Hepatocyte (in vitro differentiated cells): ENCODE data around the gene PSMD5. TPM values are rescaled to one million over a fixed set of nuclear protein-coding genes. Genes with fewer than 3 reads are reported as not detected.

Experiments used
- DNase-seq: peaks from one replicate; pipeline ENCODE4 v3.0.0-alpha.2; 2016; ENCODE audit warnings: low spot score
- H2AFZ ChIP-seq: fragments of 200-600 bp; sonication (generic); 2 replicates; pipeline ENCODE4 v1.6.0; 2016; ENCODE audit warnings: antibody characterized with exemption, mild to moderate bottlenecking
- H3K27ac ChIP-seq: fragments of 200-600 bp; sonication (generic); 2 replicates; pipeline ENCODE4 v1.5.1; 2016; ENCODE audit warnings: mild to moderate bottlenecking
- H3K27me3 ChIP-seq: fragments of 200-600 bp; sonication (generic); 2 replicates; pipeline ENCODE4 v1.6.1; 2016
- H3K36me3 ChIP-seq: fragments of 200-600 bp; sonication (generic); replicated peaks from 2 replicates; pipeline ENCODE4 v1.5.1; 2016; ENCODE audit warnings: low read depth; ENCODE audit not compliant: insufficient read depth
- H3K4me1 ChIP-seq: fragments of 200-600 bp; sonication (generic); 2 replicates; pipeline ENCODE4 v1.5.1; 2016; ENCODE audit warnings: mild to moderate bottlenecking, moderate library complexity; ENCODE audit not compliant: insufficient read depth
- H3K4me2 ChIP-seq: fragments of 200-600 bp; sonication (generic); 2 replicates; pipeline ENCODE4 v1.6.0; 2016
- H3K4me3 ChIP-seq: fragments of 200-600 bp; sonication (generic); 2 replicates; pipeline ENCODE4 v1.5.1; 2016; ENCODE audit warnings: mild to moderate bottlenecking
- H3K79me2 ChIP-seq: fragments of 200-600 bp; sonication (generic); 2 replicates; pipeline ENCODE4 v1.6.0; 2017; ENCODE audit warnings: mild to moderate bottlenecking
- H3K9me2 ChIP-seq: fragments of 200-600 bp; sonication (generic); replicated peaks from 2 replicates; pipeline ENCODE4 v1.6.0; 2017; ENCODE audit warnings: mild to moderate bottlenecking; ENCODE audit not compliant: insufficient read depth
- H3K9me3 ChIP-seq: fragments of 200-600 bp; sonication (generic); 2 replicates; pipeline ENCODE4 v1.5.1; 2016; ENCODE audit warnings: low read depth, mild to moderate bottlenecking
- H4K20me1 ChIP-seq: fragments of 200-600 bp; sonication (generic); 2 replicates; pipeline ENCODE4 v1.6.0; 2016; ENCODE audit warnings: mild to moderate bottlenecking; ENCODE audit not compliant: insufficient read depth, poor library complexity, severe bottlenecking
- CTCF ChIP-seq: fragments of 200-600 bp; sonication (generic); IDR thresholded peaks from 2 replicates; pipeline ENCODE4 v1.5.1; 2016; ENCODE audit warnings: antibody characterized with exemption, mild to moderate bottlenecking; ENCODE audit not compliant: poor library complexity
- EZH2 ChIP-seq: fragments of 200-600 bp; sonication (generic); IDR thresholded peaks from 2 replicates; pipeline ENCODE4 v1.6.1; 2016; ENCODE audit warnings: antibody characterized with exemption, mild to moderate bottlenecking, borderline replicate concordance
- EZH2phosphoT487 ChIP-seq: fragments of 200-600 bp; sonication (generic); IDR thresholded peaks from one replicate; pipeline ENCODE4 v1.6.1; 2018; ENCODE audit warnings: antibody characterized with exemption, mild to moderate bottlenecking, low read depth, moderate library complexity; ENCODE audit not compliant: unreplicated experiment, severe bottlenecking
- WGBS: methylation state at CpG from one replicate; pipeline ENCODE4 v1.1.6; 2016; ENCODE audit warnings: low lambda C conversion rate; ENCODE audit errors: missing lambda C conversion rate; 5-methylcytosine and 5-hydroxymethylcytosine counted together
- polyA plus RNA-seq: library from polyadenylated mRNA; unstranded; fragments of >200 nt; fragmentation: Nextera tagmentation; extraction: Ambion mirVana; gene quantifications from 2 replicates; pipeline ENCODE4 v1.2.1, GENCODE V29; 2016
- total RNA-seq: library from RNA; depleted of rRNA; stranded (reverse); fragments of >200 nt; gene quantifications from 2 replicates; pipeline ENCODE4 v1.2.3, GENCODE V29; 2014

Gene PSMD5
- total and polyA plus RNA-seq, 2 experiments from 2014 or later = 10.4 to 14.7 TPM

- no peak overlapping the region for H3K4me3 ChIP-seq
- H3K9me2 ChIP-seq = no peaks in the 10 kb centered on the region
- H3K79me2 ChIP-seq = no peaks in the 10 kb centered on the region
- H4K20me1 ChIP-seq = no peaks in the 10 kb centered on the region
- no peak for DNase-seq
- H3K36me3 ChIP-seq = no peaks in the 10 kb centered on the region
- H3K27ac ChIP-seq = no peak overlapping the region
- H3K4me2 ChIP-seq = no peak overlapping the region
- no peak for TF ChIP-seq EZH2
- no peak for TF ChIP-seq CTCF
- no peak for TF ChIP-seq EZH2phosphoT487
- no peaks in the 10 kb centered on the region for H3K9me3 ChIP-seq
- no peaks in the 10 kb centered on the region for H3K4me1 ChIP-seq
- H3K27me3 ChIP-seq = no peaks in the 10 kb centered on the region
- H2AFZ ChIP-seq = no peak overlapping the region
- 92% methylated on average over 1 of the region's 1 CpG for WGBS
Observed at GRCh38 chr9:120829650-120830049, 13.1 kb downstream of the PSMD5 start.

GRCh38 chr9:120820095-120820494, 22.6 kb downstream of the PSMD5 start:
- no peak overlapping the region for H2AFZ ChIP-seq
- no peaks in the 10 kb centered on the region for H4K20me1 ChIP-seq
- H3K27ac ChIP-seq = no peak overlapping the region
- no peaks in the 10 kb centered on the region for H3K79me2 ChIP-seq
- TF ChIP-seq EZH2phosphoT487 (no peak), EZH2 (no peak), CTCF (no peak)
- no peaks in the 10 kb centered on the region for H3K36me3 ChIP-seq
- no peak overlapping the region for H3K4me3 ChIP-seq
- H3K4me2 ChIP-seq = no peak overlapping the region
- H3K27me3 ChIP-seq = no peaks in the 10 kb centered on the region
- 75% methylated on average over 4 of the region's 4 CpGs for WGBS
- no peak for DNase-seq
- H3K4me1 ChIP-seq = no peaks in the 10 kb centered on the region
- no peaks in the 10 kb centered on the region for H3K9me3 ChIP-seq
- H3K9me2 ChIP-seq = no peaks in the 10 kb centered on the region

- H3K36me3 ChIP-seq = no peaks in the 10 kb centered on the region
- no peaks in the 10 kb centered on the region for H3K9me3 ChIP-seq
- TF ChIP-seq EZH2phosphoT487 (no peak), EZH2 (no peak), CTCF (no peak)
- H3K4me1 ChIP-seq = no peaks in the 10 kb centered on the region
- no peak overlapping the region for H3K4me2 ChIP-seq
- H4K20me1 ChIP-seq = no peaks in the 10 kb centered on the region
- no peak overlapping the region for H3K27ac ChIP-seq
- no peaks in the 10 kb centered on the region for H3K79me2 ChIP-seq
- no peak overlapping the region for H2AFZ ChIP-seq
- no peak overlapping the region for H3K4me3 ChIP-seq
- H3K27me3 ChIP-seq = no peaks in the 10 kb centered on the region
- H3K9me2 ChIP-seq = no peaks in the 10 kb centered on the region
- 91% methylated on average over 1 of the region's 1 CpG for WGBS
- DNase-seq = no peak
Observed at GRCh38 chr9:120818595-120818994, 24.1 kb downstream of the PSMD5 start.

DNA sequence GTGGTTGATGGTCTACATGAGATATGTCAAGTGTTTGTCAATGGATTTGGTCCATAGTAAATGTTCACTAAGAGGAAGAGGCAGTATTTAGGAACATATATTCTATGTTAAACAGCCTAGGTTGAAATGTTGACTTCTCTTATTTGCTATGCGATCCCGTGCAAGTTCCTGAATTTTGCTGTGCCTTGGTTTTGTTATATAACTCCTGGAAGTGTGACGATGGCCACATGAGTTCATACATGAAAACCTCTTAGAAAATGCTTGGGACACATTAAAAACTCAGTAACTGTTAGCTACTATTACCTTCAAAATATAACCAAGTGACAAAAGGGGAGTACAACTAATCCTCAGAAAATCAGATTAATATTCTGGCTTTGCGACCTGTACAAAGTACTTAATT, 27.6 kb downstream of the PSMD5 start:
- Histone ChIP-seq H4K20me1 (no peaks in the 10 kb centered on the region), H3K4me3 (no peak overlapping the region), H3K4me2 (no peak overlapping the region), H3K27ac (no peak overlapping the region), H2AFZ (no peak overlapping the region), H3K79me2 (no peaks in the 10 kb centered on the region), H3K4me1 (no peaks in the 10 kb centered on the region), H3K9me2 (no peaks in the 10 kb centered on the region), H3K36me3 (no peaks in the 10 kb centered on the region), H3K27me3 (no peaks in the 10 kb centered on the region), H3K9me3 (no peaks in the 10 kb centered on the region)
- WGBS = 95% methylated on average over 4 of the region's 4 CpGs
- no peak for TF ChIP-seq CTCF
- TF ChIP-seq EZH2 = no peak
- no peak for TF ChIP-seq EZH2phosphoT487
- DNase-seq = no peak
